GM19463 (cell line): ENCODE measurements around the gene JADE1.
A peak's percentile ranks its signal among the peaks of the same experiment; 100 is the strongest.

Source experiments
- ATAC-seq: cut with Tn5 transposase; IDR thresholded peaks from one replicate; pipeline ENCODE4 v1.9.1; 2021; ENCODE audit warnings: mild to moderate bottlenecking, moderate library complexity; ENCODE audit not compliant: unreplicated experiment

The JADE1 gene

DNA sequence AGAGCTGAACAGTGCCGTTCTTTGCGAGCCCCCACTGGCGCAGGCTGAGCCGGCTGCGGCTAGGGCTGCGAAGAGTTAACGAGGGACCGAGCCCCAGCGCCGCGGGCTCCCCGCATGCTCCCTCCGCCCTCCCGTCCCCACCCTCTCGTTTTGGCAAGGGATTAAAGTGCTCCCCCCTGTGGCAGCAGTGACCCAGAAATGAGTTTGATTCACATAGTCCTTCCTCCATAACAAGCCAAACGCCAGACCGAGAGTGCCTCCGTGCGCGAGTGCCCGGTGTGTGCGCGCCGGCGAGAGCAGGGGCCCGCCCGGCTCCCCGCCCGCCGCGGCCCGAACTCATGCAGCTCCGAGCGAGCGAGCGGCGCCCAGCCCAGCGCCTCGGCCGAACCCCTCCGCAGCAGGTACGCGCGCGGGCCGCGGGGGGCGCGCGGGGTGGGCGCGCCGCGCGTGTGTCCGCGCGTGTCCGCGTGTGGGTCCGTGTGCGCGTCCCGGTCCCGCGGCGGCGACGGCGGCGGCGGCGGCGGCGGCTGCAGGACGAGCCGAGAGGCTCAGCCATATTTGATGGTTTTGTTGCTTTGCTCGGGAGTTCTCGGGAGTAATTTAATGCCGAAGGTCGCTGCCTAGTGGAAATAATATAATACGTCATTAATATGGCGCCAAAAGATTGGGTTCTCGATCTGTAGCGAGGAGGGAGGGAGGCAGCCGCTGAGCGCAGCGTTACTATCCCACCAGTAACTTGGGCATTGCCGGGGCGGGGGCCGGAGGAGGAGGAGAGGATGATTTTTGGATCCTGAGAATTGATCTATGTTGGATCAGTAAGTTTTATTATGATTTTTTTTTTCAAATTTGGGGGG lies at the start of gene JADE1:
JADE1 (plus strand) TSS at position 224 of the 854 bp plus-strand sequence. CDS start 22,059 bp downstream, outside the sequence.
- ATAC-seq = peak; percentile 44

DNA sequence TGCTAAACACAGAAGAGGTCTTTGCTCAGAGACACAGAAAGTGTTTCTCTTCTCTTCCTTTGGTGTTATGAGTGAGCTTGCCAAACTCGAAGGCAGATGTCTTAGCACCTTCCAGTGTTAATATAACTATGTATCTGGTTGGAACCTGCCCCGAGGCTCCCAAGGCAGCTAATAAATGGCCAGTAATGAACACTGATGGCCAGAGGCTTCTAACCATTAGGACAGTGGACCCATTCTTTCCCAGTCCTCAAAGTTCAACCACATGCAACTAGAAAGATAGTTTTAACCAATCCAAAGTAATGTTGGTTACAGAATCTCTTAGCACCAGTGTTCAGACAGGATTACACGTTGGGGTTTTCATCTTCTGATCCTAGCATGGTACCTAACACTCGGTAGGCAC lies 42.7 kb upstream of the JADE1 start:
- no peak for ATAC-seq

- no peak for ATAC-seq
These were observed 41.0 kb upstream of the JADE1 start for GRCh38 chr4:128768373-128768996.

DNA sequence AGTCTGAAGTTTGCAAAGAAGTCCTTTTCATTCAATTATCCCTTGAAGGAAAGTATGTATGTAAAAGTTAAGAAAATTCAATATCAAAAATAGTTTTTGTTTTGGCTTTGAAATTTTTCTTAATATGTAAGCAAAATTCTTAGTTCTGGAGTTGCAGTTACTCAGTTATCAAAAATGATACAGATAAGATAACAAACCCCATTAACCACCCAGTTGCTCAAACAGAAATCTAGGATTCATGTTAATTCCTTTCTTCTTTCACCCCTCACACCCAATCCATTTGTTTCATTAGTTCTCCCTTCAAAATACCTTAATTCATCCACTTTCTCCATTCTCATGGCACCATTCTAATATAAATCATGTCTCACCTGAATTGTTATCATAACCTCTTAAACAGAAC lies 40.5 kb upstream of the JADE1 start:
- ATAC-seq = no peak

GRCh38 chr4:128770807-128771206 lies 38.7 kb upstream of the JADE1 start:
- no peak for ATAC-seq

- ATAC-seq = no peak
These were observed 34.0 kb upstream of the JADE1 start for GRCh38 chr4:128775477-128775876.

- ATAC-seq = no peak
These were observed 33.6 kb upstream of the JADE1 start for GRCh38 chr4:128775916-128776315.

DNA sequence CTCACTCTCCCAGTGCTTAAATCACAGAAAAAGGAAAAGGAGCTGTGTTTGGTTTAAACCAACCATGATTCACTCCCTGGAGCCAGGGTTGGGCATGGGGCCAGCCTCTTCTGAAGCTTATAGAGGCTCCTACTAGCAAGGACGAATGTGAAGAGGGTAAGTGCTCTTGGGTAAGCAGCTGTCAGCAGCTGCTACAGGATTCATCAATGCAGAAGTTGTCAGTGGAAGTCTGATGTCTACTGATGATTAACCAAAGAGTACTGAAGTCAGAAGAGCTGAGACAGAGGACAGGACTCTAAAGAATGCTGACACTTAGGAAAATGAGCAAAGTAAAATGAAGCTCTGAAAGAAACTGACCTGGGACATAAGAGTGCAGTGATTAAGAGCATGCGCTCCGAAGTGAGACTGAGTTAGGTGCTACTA lies 32.7 kb upstream of the JADE1 start:
- ATAC-seq = peak; percentile 77

GRCh38 chr4:128780688-128781087 lies 28.8 kb upstream of the JADE1 start:
- no peak for ATAC-seq

DNA sequence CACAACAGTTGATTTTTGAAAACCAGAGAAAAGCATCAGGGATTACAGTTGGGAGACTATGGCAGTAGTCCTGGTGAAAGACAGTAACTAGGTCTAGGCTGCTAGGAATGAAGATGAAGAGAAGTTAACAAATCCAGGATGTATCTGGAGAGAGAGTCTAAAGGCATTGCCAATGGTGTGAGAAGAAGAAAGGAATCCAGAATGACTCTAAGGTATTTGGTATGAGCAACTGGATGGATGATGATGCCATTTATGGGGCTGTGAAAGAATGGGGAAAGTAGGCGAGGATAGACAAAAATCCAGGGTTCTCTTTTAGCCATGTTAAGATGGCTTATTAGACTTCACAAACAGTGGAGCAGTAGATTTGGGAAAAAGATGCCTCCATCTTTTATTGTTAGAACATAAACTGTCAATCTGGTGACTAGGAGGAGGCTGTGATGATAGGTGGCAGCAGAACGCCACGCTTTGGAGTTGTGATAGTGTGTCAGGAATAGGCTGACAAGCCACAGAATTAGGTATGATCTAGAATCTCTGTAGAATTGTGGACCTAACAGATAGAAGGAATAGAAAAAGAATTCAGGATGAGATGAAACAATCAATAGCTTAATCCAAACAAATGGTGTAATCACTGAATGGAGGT lies 27.3 kb upstream of the JADE1 start:
- ATAC-seq = peak; percentile 84

DNA sequence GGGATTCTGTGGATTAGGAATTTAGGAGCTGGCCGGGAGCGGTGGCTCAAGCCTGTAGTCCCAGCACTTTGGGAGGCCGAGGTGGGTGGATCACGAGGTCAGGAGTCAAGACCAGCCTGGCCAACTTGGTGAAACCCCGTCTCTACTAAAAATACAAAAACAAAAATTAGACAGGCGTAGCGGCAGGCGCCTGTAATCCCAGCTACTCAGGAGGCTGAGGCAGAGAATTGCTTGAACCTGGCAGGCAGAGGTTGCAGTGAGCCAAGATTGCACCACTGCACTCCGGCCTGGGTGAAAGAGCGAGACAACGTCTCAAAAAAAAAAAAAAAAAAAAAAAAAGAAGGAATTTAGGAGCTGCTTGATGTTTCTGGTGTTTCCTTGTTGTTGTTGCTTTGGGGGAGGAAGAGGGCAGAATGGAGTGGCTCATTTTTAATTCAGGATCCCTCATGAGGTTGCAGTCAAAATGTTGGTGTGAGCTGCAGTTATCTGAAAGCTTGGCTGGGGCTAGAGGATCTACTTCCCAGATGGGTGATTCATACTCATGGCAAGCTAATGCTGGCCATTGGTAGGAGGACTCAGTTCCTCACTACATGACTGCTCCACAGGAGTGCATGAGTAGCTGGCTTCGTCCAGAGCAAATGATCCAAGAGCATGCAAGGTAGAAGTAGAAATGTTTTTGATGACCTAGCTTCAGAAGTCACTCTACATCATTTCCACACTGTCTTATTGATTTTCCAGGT lies 26.5 kb upstream of the JADE1 start:
- no peak for ATAC-seq

GRCh38 chr4:128787509-128788311 lies 21.8 kb upstream of the JADE1 start:
- no peak for ATAC-seq

DNA sequence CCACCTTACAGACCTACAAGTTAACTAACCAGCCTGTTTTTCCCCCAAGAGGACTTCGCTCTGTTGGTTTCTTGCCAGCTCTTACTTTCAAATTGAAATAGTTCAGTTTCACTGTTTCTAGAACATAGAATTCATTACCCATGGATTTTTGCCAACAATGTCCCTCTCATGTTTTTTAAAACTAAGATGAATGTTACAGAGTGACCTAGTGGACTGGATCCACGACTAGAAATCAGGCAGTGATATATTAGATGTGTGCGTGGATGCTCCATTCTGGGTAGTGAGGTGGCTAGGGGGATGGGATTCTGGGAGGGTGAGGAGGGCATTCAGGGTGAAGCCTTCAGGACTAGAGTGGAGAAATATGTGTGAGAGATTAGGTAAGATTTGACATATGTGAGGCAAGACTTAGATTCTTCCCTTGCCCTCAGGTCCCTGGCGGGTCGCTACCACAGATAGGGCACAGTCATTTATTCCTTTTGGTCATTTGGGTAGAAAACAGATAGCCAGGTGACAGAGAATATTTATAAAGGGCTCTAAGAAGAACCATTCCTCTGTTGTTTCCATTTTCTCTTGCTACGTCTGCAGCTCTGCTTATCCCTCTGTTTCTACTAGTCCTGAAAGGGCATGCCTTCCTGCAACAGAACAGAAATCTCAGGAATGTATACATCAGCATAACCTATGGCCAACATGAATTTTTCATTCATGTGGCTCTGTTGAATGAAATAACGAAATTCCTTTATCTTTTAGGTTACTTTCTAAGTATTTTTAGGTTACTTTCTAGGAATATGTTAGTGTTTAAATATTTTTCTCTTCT lies 15.4 kb upstream of the JADE1 start:
- peak; percentile 85 for ATAC-seq

DNA sequence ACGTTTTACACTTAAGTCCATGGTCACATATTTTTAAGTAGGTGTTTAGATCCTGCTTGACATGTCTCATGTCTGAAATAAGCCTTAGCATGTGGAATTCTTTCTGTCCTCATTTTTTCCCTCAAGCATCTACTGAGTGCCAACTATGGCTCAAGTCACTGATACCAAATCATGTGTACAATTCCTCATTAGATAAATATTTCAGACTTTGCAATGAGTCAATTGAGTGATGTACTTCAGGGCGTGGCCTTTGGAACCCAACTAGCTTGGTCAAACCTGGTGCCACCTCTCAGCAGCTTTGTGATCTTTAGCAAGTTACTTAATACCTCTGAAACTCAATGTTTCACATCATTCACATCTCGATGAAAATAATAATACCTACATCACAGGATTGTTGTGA lies 12.6 kb upstream of the JADE1 start:
- ATAC-seq = no peak

DNA sequence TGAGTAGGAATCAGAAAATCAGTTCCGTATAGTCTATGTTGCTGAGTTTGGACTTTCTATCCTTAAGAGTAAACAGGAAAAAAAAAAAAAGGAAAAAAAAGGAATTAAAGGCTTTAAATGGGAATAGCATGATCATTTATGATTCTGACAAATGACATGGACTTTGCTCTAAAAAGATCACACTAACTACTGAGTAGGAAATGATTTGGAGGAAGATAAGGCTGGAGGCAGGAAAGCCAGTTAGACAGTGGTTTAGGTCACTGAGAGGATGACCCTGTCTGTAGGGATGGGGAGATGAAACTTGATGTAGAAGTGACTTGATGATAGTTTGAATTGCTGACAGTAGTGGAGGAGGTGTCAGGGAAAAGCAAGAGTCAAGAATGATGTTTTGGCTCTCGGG lies 9.2 kb upstream of the JADE1 start:
- ATAC-seq = no peak

GRCh38 chr4:128800701-128801284 lies 8.7 kb upstream of the JADE1 start:
- no peak for ATAC-seq

DNA sequence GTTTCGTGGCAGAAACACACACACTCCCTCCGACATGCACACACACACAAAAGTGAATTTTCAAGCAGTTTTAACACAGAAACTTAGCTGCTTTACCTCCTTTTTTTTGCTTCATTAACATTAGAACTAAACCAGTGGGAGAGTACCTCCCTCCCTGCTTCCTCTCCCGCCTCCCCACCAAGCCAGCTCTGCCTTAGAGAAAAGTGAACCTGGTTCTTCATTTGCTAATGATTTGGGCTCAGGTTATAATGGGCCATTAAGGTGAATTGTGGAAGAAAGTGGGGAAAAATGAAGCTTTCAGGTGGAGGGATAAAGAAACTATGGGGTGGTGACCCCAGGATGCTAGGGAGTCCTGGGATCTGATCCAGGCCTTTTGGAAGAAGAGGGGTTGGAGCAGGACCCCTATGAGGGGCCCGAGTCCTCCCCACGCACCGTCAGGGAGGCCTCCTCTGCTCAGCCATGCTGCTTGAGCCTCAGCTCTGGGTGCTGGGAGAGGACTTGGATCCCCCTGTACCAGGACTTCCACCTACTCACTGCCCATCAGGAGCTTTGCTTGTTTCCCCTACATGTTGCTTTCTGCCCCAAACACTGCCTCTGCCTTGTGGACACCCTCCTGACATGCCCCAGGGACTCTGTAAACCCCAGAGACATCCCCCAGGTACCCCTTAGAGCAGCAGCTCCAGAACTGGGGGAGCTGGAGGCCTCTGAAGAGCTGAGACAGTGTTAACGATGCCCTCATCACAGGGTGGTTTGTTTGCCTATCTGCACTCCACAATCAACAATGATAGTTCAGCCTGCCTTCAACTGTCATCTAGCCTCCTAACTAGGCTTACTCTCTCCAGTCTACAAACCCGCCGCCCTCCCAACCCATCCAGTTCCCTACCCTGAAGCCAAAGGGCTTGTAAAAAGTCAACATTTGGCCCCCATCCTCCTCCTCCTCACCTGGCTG lies 6.5 kb upstream of the JADE1 start:
- ATAC-seq = no peak

DNA sequence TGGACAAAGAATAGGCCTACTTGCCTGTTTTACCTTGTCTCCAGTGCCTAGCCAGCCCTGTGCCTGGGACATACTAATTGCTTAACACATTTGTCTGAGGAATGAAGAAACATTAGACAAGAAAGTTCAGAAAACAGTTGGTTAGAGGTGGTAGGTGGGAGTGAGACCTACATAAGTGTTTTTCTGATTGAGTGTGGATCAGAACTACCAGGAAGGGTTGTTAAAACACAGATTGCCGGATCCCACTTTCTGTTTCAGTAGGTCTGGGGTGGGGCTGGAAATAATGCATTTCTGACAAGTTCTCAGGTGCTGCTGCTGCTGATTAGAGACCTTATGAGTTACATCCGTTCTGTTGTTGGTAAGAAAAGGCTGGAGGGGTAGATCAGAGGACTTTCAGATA lies 5.7 kb upstream of the JADE1 start:
- peak; percentile 81 for ATAC-seq
